AG10803 (cell line): ENCODE measurements around the gene UBE2D3.

ENCODE experiments used
- DNase-seq: peaks from one replicate; pipeline ENCODE4 v3.0.0; 2010; ENCODE audit warnings: low read depth
- H3K4me3 ChIP-seq: 2 replicates; pipeline ENCODE4 v1.5.1; 2011; ENCODE audit warnings: mild to moderate bottlenecking, low read length, control low read depth
- CTCF ChIP-seq: conservative IDR thresholded peaks from 2 replicates; pipeline ENCODE4 v1.5.1; 2011; ENCODE audit warnings: mild to moderate bottlenecking, low read length, control low read depth, inconsistent platforms

The UBE2D3 gene

GRCh38 chr4:102862747-102863146, 35.4 kb upstream of the UBE2D3 start:
- TF ChIP-seq CTCF, result no peak
- DNase-seq, result no peak
- no peak overlapping the region for H3K4me3 ChIP-seq

DNA sequence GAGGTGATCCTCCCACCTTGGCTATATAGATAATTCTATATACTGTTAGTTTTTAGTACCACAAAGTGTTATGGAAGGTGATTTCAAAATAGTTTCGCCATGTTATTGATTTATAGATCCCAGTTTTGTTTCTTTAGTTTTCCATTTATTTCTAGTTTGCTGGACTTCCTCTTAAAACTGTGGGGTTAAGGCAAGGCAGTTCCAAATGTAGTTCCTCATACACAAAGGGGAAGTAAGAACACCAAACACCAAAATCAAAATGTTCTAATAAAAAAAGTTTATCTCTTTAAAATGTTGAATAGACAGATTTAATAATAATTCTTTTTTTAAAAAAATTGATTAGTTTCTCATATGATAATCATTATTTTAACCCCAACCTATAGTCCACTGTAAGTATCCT, 34.7 kb upstream of the UBE2D3 start:
- no peak for DNase-seq
- TF ChIP-seq CTCF, result no peak
- H3K4me3 ChIP-seq, result no peak overlapping the region

DNA sequence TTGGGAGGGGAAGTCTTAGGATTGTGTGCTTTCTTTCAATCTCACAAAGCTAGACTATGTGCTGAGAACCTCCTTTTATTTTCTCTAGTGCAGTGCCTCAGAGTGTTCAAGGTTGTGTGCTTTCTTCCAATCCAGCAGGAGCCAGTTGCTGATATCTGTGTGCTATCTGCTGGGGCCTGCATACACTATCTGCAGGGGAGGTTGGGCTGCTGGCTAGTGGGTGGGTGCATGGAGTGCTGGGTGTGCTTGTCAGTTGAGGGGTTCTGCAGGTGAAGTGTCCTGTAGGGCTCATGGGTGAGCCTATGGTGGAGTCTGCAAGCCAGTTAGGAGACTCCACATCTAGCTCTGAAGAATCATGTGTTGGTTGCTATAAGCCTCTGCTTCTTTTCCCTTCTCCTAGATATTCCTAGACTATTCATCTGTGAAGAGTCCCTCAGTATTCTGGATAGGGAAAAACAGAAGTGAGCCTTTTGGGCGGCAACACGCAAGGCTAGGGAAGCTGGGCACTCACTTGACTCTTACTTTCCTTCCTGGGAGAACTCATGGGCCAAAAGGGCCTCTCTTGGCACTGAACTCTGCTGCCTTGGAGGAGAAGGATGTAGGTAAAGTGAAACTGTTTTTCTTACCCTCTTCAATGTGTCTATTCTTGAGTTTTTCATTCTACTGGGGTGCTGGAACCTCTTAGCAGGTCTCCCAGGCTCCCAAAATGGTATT, 33.4 kb upstream of the UBE2D3 start:
- H3K4me3 ChIP-seq, result no peak overlapping the region
- no peak for DNase-seq
- TF ChIP-seq CTCF, result no peak

DNA sequence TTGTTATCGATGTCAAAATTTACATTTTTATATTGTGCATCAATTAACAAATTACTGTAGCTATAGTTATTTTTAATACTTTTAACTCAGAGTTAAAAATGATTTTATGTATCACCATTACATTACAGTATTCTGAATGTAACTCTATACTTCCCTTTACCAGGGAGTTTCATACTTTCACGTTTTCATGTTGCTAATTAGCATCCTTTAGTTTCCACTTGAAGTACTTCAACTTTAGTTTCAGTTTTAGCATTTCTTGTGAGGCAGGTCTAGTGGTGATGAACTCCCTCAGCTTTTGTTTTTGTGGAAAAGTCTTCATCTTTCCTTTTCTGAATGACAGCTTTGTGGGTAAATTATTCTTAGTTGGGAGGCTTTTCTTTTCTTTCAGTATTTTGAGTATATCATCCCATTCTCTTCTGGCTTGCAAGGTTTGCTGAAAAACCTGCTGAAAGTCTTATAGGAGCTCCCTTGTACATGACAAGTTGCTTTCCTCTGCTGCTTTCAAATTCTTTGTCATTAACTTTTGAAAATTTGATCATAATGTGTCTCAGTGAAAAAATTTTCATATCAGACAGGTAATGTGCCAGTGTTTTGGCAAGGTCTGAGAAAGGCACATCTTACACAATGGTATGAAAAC, 31.6 kb upstream of the UBE2D3 start:
- DNase-seq, result no peak
- no peak for TF ChIP-seq CTCF
- H3K4me3 ChIP-seq, result no peak overlapping the region

- no peak for TF ChIP-seq CTCF
- DNase-seq, result no peak
- no peak overlapping the region for H3K4me3 ChIP-seq
Observed at GRCh38 chr4:102850370-102850769, 23.0 kb upstream of the UBE2D3 start.

- DNase-seq, result no peak
- no peak for TF ChIP-seq CTCF
- H3K4me3 ChIP-seq, result no peak overlapping the region
Observed at GRCh38 chr4:102849579-102850104, 22.3 kb upstream of the UBE2D3 start.

DNA sequence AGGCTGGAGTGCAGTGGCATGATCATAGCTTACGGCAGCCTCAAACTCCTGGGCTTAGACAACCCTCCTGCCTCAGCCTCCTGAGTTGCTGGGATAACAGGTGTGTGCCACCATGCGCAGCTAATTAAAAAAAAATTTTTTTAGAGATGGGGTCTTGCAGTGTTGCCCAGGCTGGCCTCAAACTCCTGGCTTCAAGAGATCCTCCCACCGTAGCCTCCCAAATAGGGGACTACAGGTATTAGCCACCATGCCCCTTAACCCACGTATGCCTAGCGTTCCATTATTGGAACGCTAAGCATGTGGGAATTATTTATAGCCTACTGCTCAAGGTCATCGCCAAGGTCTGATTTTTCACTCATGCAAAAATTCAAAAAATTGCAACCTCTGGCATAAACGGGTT, 20.3 kb upstream of the UBE2D3 start:
- DNase-seq, result no peak
- H3K4me3 ChIP-seq, result no peak overlapping the region

More for the DNA sequence above, 20.3 kb upstream of the UBE2D3 start:
- no peak for TF ChIP-seq CTCF
